ENCODE data around the gene INIP.

Gene INIP

GRCh38 chr9:112717661-112718331, at the start of gene INIP:
INIP (minus strand) TSS chr9:112718117; CDS start chr9:112716485, 1,632 bp downstream.
- H3K27me3 ChIP-seq (ENCODE audit: insufficient read depth, low read length): no peaks in the 10 kb centered on the region
- peak within 1 kb of the TSS; percentile 91 for H3K4me3 ChIP-seq (ENCODE audit: low read length)
- H2AFZ ChIP-seq (ENCODE audit: low read depth, low read length): peak within 1 kb of the TSS; percentile 47
- peaks cover 1% of the 10 kb centered on the region for H3K9me3 ChIP-seq (ENCODE audit: low read length)
- peaks cover 14% of the 10 kb centered on the region for H3K36me3 ChIP-seq (ENCODE audit: insufficient read depth, low read length)
- no peaks in the 10 kb centered on the region for H3K4me1 ChIP-seq (ENCODE audit: insufficient read depth, low read length)

GRCh38 chr9:112765281-112765680, 47.4 kb upstream of the INIP start:
- H2AFZ ChIP-seq (ENCODE audit: low read depth, low read length): no peak overlapping the region
- no peaks in the 10 kb centered on the region for H3K36me3 ChIP-seq (ENCODE audit: insufficient read depth, low read length)
- no peak overlapping the region for H3K4me3 ChIP-seq (ENCODE audit: low read length)
- no peaks in the 10 kb centered on the region for H3K4me1 ChIP-seq (ENCODE audit: insufficient read depth, low read length)
- H3K27me3 ChIP-seq (ENCODE audit: insufficient read depth, low read length): no peaks in the 10 kb centered on the region
- peaks cover 9% of the 10 kb centered on the region for H3K9me3 ChIP-seq (ENCODE audit: low read length)

GRCh38 chr9:112764837-112765236, 46.9 kb upstream of the INIP start:
- H3K36me3 ChIP-seq (ENCODE audit: insufficient read depth, low read length): no peaks in the 10 kb centered on the region

GRCh38 chr9:112764344-112764743, 46.4 kb upstream of the INIP start:
- H2AFZ ChIP-seq (ENCODE audit: low read depth, low read length): no peak overlapping the region

More at GRCh38 chr9:112764837-112765236, 46.9 kb upstream of the INIP start:
- Histone ChIP-seq H3K27me3 (ENCODE audit: insufficient read depth, low read length) (no peaks in the 10 kb centered on the region), H3K4me1 (ENCODE audit: insufficient read depth, low read length) (no peaks in the 10 kb centered on the region), H2AFZ (ENCODE audit: low read depth, low read length) (no peak overlapping the region), H3K4me3 (ENCODE audit: low read length) (no peak overlapping the region), H3K9me3 (ENCODE audit: low read length) (peaks cover 9% of the 10 kb centered on the region)

GRCh38 chr9:112762726-112763518, 45.0 kb upstream of the INIP start:
- no peaks in the 10 kb centered on the region for H3K36me3 ChIP-seq (ENCODE audit: insufficient read depth, low read length)
- H2AFZ ChIP-seq (ENCODE audit: low read depth, low read length): no peak overlapping the region
- H3K27me3 ChIP-seq (ENCODE audit: insufficient read depth, low read length): no peaks in the 10 kb centered on the region
- H3K4me3 ChIP-seq (ENCODE audit: low read length): no peak overlapping the region
- H3K4me1 ChIP-seq (ENCODE audit: insufficient read depth, low read length): no peaks in the 10 kb centered on the region
- H3K9me3 ChIP-seq (ENCODE audit: low read length): peaks cover 6% of the 10 kb centered on the region

More at GRCh38 chr9:112764344-112764743, 46.4 kb upstream of the INIP start:
- Histone ChIP-seq H3K27me3 (ENCODE audit: insufficient read depth, low read length) (no peaks in the 10 kb centered on the region), H3K9me3 (ENCODE audit: low read length) (peaks cover 9% of the 10 kb centered on the region), H3K4me3 (ENCODE audit: low read length) (no peak overlapping the region), H3K4me1 (ENCODE audit: insufficient read depth, low read length) (no peaks in the 10 kb centered on the region), H3K36me3 (ENCODE audit: insufficient read depth, low read length) (no peaks in the 10 kb centered on the region)

- no peaks in the 10 kb centered on the region for H3K36me3 ChIP-seq (ENCODE audit: insufficient read depth, low read length)
These were observed 44.2 kb upstream of the INIP start for GRCh38 chr9:112761912-112762655.

GRCh38 chr9:112760821-112761220, 42.9 kb upstream of the INIP start:
- H3K4me1 ChIP-seq (ENCODE audit: insufficient read depth, low read length): no peaks in the 10 kb centered on the region
- no peak overlapping the region for H2AFZ ChIP-seq (ENCODE audit: low read depth, low read length)
- H3K9me3 ChIP-seq (ENCODE audit: low read length): no peaks in the 10 kb centered on the region
- H3K36me3 ChIP-seq (ENCODE audit: insufficient read depth, low read length): no peaks in the 10 kb centered on the region
- no peaks in the 10 kb centered on the region for H3K27me3 ChIP-seq (ENCODE audit: insufficient read depth, low read length)
- no peak overlapping the region for H3K4me3 ChIP-seq (ENCODE audit: low read length)

More at GRCh38 chr9:112761912-112762655, 44.2 kb upstream of the INIP start:
- no peaks in the 10 kb centered on the region for H3K27me3 ChIP-seq (ENCODE audit: insufficient read depth, low read length)
- H3K9me3 ChIP-seq (ENCODE audit: low read length): peaks cover 3% of the 10 kb centered on the region
- no peak overlapping the region for H2AFZ ChIP-seq (ENCODE audit: low read depth, low read length)
- no peak overlapping the region for H3K4me3 ChIP-seq (ENCODE audit: low read length)
- H3K4me1 ChIP-seq (ENCODE audit: insufficient read depth, low read length): no peaks in the 10 kb centered on the region

GRCh38 chr9:112757940-112758339, 40.0 kb upstream of the INIP start:
- Histone ChIP-seq H3K4me1 (ENCODE audit: insufficient read depth, low read length) (peaks cover 2% of the 10 kb centered on the region), H2AFZ (ENCODE audit: low read depth, low read length) (no peak overlapping the region), H3K9me3 (ENCODE audit: low read length) (no peaks in the 10 kb centered on the region), H3K27me3 (ENCODE audit: insufficient read depth, low read length) (no peaks in the 10 kb centered on the region), H3K4me3 (ENCODE audit: low read length) (no peak overlapping the region), H3K36me3 (ENCODE audit: insufficient read depth, low read length) (peaks cover 4% of the 10 kb centered on the region)

- Histone ChIP-seq H2AFZ (ENCODE audit: low read depth, low read length) (no peak overlapping the region), H3K4me1 (ENCODE audit: insufficient read depth, low read length) (peaks cover 2% of the 10 kb centered on the region), H3K4me3 (ENCODE audit: low read length) (no peak overlapping the region), H3K9me3 (ENCODE audit: low read length) (no peaks in the 10 kb centered on the region), H3K27me3 (ENCODE audit: insufficient read depth, low read length) (no peaks in the 10 kb centered on the region), H3K36me3 (ENCODE audit: insufficient read depth, low read length) (peaks cover 4% of the 10 kb centered on the region)
These were observed 39.5 kb upstream of the INIP start for GRCh38 chr9:112757282-112757883.

GRCh38 chr9:112755675-112756074, 37.8 kb upstream of the INIP start:
- Histone ChIP-seq H2AFZ (ENCODE audit: low read depth, low read length) (no peak overlapping the region), H3K36me3 (ENCODE audit: insufficient read depth, low read length) (peaks cover 4% of the 10 kb centered on the region), H3K27me3 (ENCODE audit: insufficient read depth, low read length) (no peaks in the 10 kb centered on the region), H3K4me1 (ENCODE audit: insufficient read depth, low read length) (peaks cover 10% of the 10 kb centered on the region), H3K4me3 (ENCODE audit: low read length) (no peak overlapping the region), H3K9me3 (ENCODE audit: low read length) (no peaks in the 10 kb centered on the region)

GRCh38 chr9:112755016-112755427, 37.1 kb upstream of the INIP start:
- Histone ChIP-seq H3K9me3 (ENCODE audit: low read length) (no peaks in the 10 kb centered on the region), H3K4me1 (ENCODE audit: insufficient read depth, low read length) (peaks cover 10% of the 10 kb centered on the region), H3K27me3 (ENCODE audit: insufficient read depth, low read length) (no peaks in the 10 kb centered on the region)

GRCh38 chr9:112754578-112754977, 36.7 kb upstream of the INIP start:
- H3K27me3 ChIP-seq (ENCODE audit: insufficient read depth, low read length): no peaks in the 10 kb centered on the region
- H3K36me3 ChIP-seq (ENCODE audit: insufficient read depth, low read length): peaks cover 4% of the 10 kb centered on the region
- H3K4me1 ChIP-seq (ENCODE audit: insufficient read depth, low read length): peaks cover 15% of the 10 kb centered on the region
- no peak overlapping the region for H2AFZ ChIP-seq (ENCODE audit: low read depth, low read length)
- H3K4me3 ChIP-seq (ENCODE audit: low read length): no peak overlapping the region
- no peaks in the 10 kb centered on the region for H3K9me3 ChIP-seq (ENCODE audit: low read length)

More at GRCh38 chr9:112755016-112755427, 37.1 kb upstream of the INIP start:
- Histone ChIP-seq H3K36me3 (ENCODE audit: insufficient read depth, low read length) (peaks cover 4% of the 10 kb centered on the region), H2AFZ (ENCODE audit: low read depth, low read length) (no peak overlapping the region), H3K4me3 (ENCODE audit: low read length) (no peak overlapping the region)

Data from neuron (in vitro differentiated cells).